Activated CD8-positive, alpha-beta T cell treated with anti-CD3 and anti-CD28 coated beads for 36 hours (primary cell): Measurements from ENCODE around the gene SSPN. TPM values are rescaled to one million over a fixed set of nuclear protein-coding genes. Genes with fewer than 3 reads are reported as not detected.

Experiments used
- ATAC-seq: fragments of 200-7000 bp; cut with Tn5 transposase; one replicate; pipeline ENCODE4 v1.10.0; 2021; ENCODE audit warnings: mild to moderate bottlenecking, moderate library complexity
- CTCF ChIA-PET: fragments of 350-600 bp; sonication (Branson Sonifier 250); formaldehyde crosslinking; loops from one replicate; lab custom pipeline; 2021; ENCODE audit warnings: antibody characterized with exemption; lab: Charles Lee
- POLR2A ChIA-PET: fragments of 350-600 bp; sonication (Branson Sonifier 250); formaldehyde crosslinking; loops from one replicate; lab custom pipeline; 2021; ENCODE audit warnings: antibody characterized with exemption; lab: Charles Lee
- DNase-seq: peaks from one replicate; pipeline ENCODE4 v3.0.0-alpha.2; 2020
- H3K27ac Mint-ChIP-seq: one replicate; pipeline ENCODE4 v1.8.0; 2021; ENCODE audit warnings: mild to moderate bottlenecking, mixed read lengths
- H3K27me3 Mint-ChIP-seq: one replicate; pipeline ENCODE4 v1.8.0; 2021; ENCODE audit warnings: mixed read lengths
- H3K36me3 Mint-ChIP-seq: one replicate; pipeline ENCODE4 v1.8.0; 2021; ENCODE audit warnings: low read depth, mixed read lengths
- H3K4me1 Mint-ChIP-seq: one replicate; pipeline ENCODE4 v1.8.0; 2021; ENCODE audit warnings: low read depth, mixed read lengths
- H3K4me3 Mint-ChIP-seq: one replicate; pipeline ENCODE4 v1.8.0; 2021; ENCODE audit warnings: mild to moderate bottlenecking, moderate library complexity, mixed read lengths
- H3K9me3 Mint-ChIP-seq: one replicate; pipeline ENCODE4 v1.8.0; 2021; ENCODE audit warnings: mixed read lengths
- intact Hi-C: fragments of 100-400 bp; cut with micrococcal nuclease; formaldehyde crosslinking; loops from one replicate; pipeline ENCODE4 v1.10.0; 2022
- total RNA-seq, 2 experiments: library from RNA; stranded (reverse); gene quantifications; one replicate each; pipeline ENCODE4 v1.2.3, GENCODE V29; 2021
- TF ChIP-seq, protein P1 (sequence below): fragments of 200-600 bp; IDR thresholded peaks from one replicate; pipeline ENCODE4 v1.8.0; 2022; ENCODE audit warnings: antibody characterized with exemption, mild to moderate bottlenecking

Gene SSPN
- total RNA-seq, 2 experiments from 2014 or later: not detected

DNA sequence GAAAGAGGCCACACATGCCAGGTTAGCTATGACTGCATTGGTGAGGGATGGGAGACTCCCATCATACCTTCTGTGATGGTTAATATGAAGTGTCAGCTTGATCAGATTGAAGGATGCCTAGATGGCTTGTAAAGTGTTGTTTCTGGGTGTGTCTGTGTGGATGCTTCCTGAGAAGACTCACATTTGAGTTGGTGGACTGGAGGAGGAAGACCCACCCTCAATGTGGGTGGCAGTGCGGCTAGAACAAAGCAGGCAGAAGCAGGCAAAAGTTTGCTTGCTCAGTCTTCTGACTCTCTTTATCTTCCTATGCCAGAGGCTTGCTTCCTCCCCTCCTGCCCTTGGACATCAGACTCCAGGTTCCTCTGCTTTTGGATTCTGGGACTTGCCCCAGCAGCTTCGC is 88.2 kb downstream of the SSPN start:
- POLR2A ChIA-PET: no interaction called here

DNA sequence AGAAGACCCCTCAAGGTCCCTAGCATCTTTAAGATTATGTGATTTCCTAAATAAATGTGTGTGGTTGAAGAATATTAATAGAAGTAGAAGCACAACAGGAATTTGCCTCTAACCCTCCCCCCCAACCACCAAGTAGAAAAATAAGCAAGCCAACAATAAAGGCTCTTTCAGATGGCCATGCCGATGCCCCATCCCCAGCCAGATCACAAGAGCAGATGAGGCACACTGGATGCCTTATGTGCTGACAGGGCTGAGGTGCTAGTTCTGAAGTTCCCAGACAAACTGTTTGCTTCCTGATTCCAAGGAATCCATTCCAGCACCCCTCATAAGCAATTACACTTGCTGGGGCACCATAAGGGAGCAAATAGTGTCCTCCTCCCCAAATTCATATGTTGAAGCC is 90.0 kb downstream of the SSPN start:
- Mint-ChIP-seq H3K27me3 (no peaks in the 10 kb centered on the region), H3K27ac (no peak overlapping the region), H3K9me3 (no peaks in the 10 kb centered on the region), H3K4me1 (no peaks in the 10 kb centered on the region), H3K4me3 (no peak overlapping the region), H3K36me3 (no peaks in the 10 kb centered on the region)
- TF ChIP-seq, protein P1, sequence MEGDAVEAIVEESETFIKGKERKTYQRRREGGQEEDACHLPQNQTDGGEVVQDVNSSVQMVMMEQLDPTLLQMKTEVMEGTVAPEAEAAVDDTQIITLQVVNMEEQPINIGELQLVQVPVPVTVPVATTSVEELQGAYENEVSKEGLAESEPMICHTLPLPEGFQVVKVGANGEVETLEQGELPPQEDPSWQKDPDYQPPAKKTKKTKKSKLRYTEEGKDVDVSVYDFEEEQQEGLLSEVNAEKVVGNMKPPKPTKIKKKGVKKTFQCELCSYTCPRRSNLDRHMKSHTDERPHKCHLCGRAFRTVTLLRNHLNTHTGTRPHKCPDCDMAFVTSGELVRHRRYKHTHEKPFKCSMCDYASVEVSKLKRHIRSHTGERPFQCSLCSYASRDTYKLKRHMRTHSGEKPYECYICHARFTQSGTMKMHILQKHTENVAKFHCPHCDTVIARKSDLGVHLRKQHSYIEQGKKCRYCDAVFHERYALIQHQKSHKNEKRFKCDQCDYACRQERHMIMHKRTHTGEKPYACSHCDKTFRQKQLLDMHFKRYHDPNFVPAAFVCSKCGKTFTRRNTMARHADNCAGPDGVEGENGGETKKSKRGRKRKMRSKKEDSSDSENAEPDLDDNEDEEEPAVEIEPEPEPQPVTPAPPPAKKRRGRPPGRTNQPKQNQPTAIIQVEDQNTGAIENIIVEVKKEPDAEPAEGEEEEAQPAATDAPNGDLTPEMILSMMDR: no peak
- DNase-seq (no peak), ATAC-seq (no peak)
- intact Hi-C loops: no loop called here
- CTCF ChIA-PET: no interaction called here
- POLR2A ChIA-PET: no interaction called here

More for the DNA sequence above, 88.2 kb downstream of the SSPN start:
- CTCF ChIA-PET: no interaction called here
- Mint-ChIP-seq H3K36me3 (no peaks in the 10 kb centered on the region), H3K27me3 (no peaks in the 10 kb centered on the region), H3K9me3 (no peaks in the 10 kb centered on the region), H3K4me1 (no peaks in the 10 kb centered on the region), H3K27ac (no peak overlapping the region), H3K4me3 (no peak overlapping the region)
- DNase-seq (no peak), ATAC-seq (no peak)
- intact Hi-C loops: no loop called here
- TF ChIP-seq, protein P1: no peak

DNA sequence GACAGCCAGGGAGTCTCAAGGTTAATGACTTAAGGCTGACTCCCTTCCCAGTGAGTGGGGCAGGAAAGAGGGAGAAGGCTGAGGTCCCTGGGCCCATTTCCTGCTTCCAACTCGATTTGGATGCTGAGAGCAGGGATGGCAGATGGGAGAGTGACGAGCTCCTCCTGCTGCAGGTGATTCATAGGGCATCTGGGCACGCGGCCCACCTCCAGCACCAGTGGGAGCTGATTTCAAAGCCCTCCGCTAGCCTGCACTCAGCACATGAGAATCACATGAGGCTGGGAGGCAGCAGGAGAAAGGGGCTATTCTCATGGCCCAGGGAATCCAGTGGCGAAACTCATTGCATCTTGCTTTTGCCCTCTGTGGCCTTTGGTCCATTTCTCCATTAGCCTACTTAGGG is 90.8 kb downstream of the SSPN start:
- TF ChIP-seq, protein P1: no peak
- ChIA-PET CTCF (no interaction called here), POLR2A (no interaction called here)
- no peak for DNase-seq
- no peaks in the 10 kb centered on the region for H3K27me3 Mint-ChIP-seq
- no peak for ATAC-seq
- no peaks in the 10 kb centered on the region for H3K9me3 Mint-ChIP-seq
- intact Hi-C loops: no loop called here
- H3K4me1 Mint-ChIP-seq: peaks cover 2% of the 10 kb centered on the region
- no peak overlapping the region for H3K27ac Mint-ChIP-seq
- H3K4me3 Mint-ChIP-seq: no peak overlapping the region
- no peaks in the 10 kb centered on the region for H3K36me3 Mint-ChIP-seq

DNA sequence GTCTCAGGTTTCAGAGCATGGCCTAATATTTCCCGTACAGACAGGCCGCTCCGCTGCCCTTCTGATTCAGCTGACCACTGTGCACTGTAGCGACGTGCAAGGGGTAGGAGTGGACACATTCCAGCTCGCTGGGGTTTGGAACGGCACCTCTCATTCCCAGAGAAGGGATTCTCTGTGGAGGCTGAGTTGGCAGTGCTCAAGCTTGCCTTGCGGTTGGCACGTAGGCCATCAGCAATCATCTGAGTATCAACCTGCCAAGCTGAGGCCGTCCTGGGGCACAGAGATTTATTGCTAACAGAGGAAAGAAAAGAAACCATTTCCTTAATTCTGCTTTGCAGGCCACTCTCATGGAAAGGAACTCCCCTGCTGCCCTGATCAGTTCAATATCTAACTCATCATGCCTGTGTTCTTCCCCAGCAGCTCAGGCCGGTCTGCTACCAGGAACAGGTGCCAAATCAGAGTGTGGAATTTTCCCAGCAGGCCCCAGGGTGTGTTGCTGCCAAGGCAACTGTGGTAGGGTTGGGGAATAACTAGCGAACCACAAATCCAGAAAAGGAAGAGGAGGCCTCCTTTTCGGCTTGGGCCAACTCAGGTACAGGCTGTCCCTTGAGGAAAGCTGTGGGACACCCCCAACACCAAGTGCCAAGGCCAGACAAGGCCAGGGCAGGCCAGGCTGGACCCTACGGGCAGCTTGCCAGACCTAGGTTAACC is 92.5 kb downstream of the SSPN start:
- no peak overlapping the region for H3K4me3 Mint-ChIP-seq
- DNase-seq (no peak), ATAC-seq (no peak)
- peaks cover 2% of the 10 kb centered on the region for H3K4me1 Mint-ChIP-seq
- no peaks in the 10 kb centered on the region for H3K27me3 Mint-ChIP-seq
- ChIA-PET CTCF (no interaction called here), POLR2A (no interaction called here)
- intact Hi-C loops: no loop called here
- TF ChIP-seq, protein P1: no peak
- H3K27ac Mint-ChIP-seq: no peak overlapping the region
- H3K9me3 Mint-ChIP-seq: no peaks in the 10 kb centered on the region
- H3K36me3 Mint-ChIP-seq: no peaks in the 10 kb centered on the region

DNA sequence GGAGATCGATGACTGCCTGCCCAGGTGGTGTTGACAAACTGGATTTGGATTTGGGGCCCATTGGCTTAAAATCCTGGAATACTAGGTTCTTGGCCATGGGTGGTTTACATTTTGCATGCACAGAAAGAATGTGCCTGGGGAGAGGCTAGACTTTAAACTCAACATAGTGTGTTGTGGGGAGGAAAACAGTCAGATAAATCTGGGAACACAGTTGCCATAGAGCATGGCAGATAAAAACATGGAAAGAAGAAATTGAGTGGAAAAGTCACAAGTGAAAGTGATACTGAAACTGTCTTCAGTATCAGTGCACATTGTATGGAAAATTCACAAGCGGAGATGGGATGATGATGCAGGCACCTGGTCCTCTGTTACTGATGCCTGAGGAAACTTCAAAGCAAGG is 95.2 kb downstream of the SSPN start:
- Mint-ChIP-seq H3K27ac (no peak overlapping the region), H3K9me3 (no peaks in the 10 kb centered on the region), H3K4me1 (peaks cover 2% of the 10 kb centered on the region), H3K27me3 (no peaks in the 10 kb centered on the region), H3K4me3 (no peak overlapping the region), H3K36me3 (no peaks in the 10 kb centered on the region)
- ATAC-seq (no peak), DNase-seq (no peak)
- intact Hi-C loops: no loop called here
- ChIA-PET POLR2A (no interaction called here), CTCF (interaction anchor here (0.7 kb wide), 1 partner anchor 8 kb away, joined by 3 read pairs; no protein-coding TSS in a partner anchor)
- TF ChIP-seq, protein P1: no peak
